Activated CD8-positive, alpha-beta T cell treated with anti-CD3 and anti-CD28 coated beads for 36 hours (primary cell): Measurements from ENCODE around the gene FGF1. TPM values are rescaled to one million over a fixed set of nuclear protein-coding genes. Genes with fewer than 3 reads are reported as not detected.

Experiments used
- ATAC-seq: fragments of 200-7000 bp; cut with Tn5 transposase; one replicate; pipeline ENCODE4 v1.10.0; 2021; ENCODE audit warnings: mild to moderate bottlenecking, moderate library complexity
- CTCF ChIA-PET: fragments of 350-600 bp; sonication (Branson Sonifier 250); formaldehyde crosslinking; loops from one replicate; lab custom pipeline; 2021; ENCODE audit warnings: antibody characterized with exemption; lab: Charles Lee
- POLR2A ChIA-PET: fragments of 350-600 bp; sonication (Branson Sonifier 250); formaldehyde crosslinking; loops from one replicate; lab custom pipeline; 2021; ENCODE audit warnings: antibody characterized with exemption; lab: Charles Lee
- DNase-seq: peaks from one replicate; pipeline ENCODE4 v3.0.0-alpha.2; 2020
- H3K27ac Mint-ChIP-seq: one replicate; pipeline ENCODE4 v1.8.0; 2021; ENCODE audit warnings: mild to moderate bottlenecking, mixed read lengths
- H3K27me3 Mint-ChIP-seq: one replicate; pipeline ENCODE4 v1.8.0; 2021; ENCODE audit warnings: mixed read lengths
- H3K36me3 Mint-ChIP-seq: one replicate; pipeline ENCODE4 v1.8.0; 2021; ENCODE audit warnings: low read depth, mixed read lengths
- H3K4me1 Mint-ChIP-seq: one replicate; pipeline ENCODE4 v1.8.0; 2021; ENCODE audit warnings: low read depth, mixed read lengths
- H3K4me3 Mint-ChIP-seq: one replicate; pipeline ENCODE4 v1.8.0; 2021; ENCODE audit warnings: mild to moderate bottlenecking, moderate library complexity, mixed read lengths
- H3K9me3 Mint-ChIP-seq: one replicate; pipeline ENCODE4 v1.8.0; 2021; ENCODE audit warnings: mixed read lengths
- intact Hi-C: fragments of 100-400 bp; cut with micrococcal nuclease; formaldehyde crosslinking; loops from one replicate; pipeline ENCODE4 v1.10.0; 2022
- total RNA-seq, 2 experiments: library from RNA; stranded (reverse); gene quantifications; one replicate each; pipeline ENCODE4 v1.2.3, GENCODE V29; 2021
- TF ChIP-seq, protein P1 (sequence below): fragments of 200-600 bp; IDR thresholded peaks from one replicate; pipeline ENCODE4 v1.8.0; 2022; ENCODE audit warnings: antibody characterized with exemption, mild to moderate bottlenecking

The FGF1 gene
- total RNA-seq, 2 experiments from 2014 or later = not detected

DNA sequence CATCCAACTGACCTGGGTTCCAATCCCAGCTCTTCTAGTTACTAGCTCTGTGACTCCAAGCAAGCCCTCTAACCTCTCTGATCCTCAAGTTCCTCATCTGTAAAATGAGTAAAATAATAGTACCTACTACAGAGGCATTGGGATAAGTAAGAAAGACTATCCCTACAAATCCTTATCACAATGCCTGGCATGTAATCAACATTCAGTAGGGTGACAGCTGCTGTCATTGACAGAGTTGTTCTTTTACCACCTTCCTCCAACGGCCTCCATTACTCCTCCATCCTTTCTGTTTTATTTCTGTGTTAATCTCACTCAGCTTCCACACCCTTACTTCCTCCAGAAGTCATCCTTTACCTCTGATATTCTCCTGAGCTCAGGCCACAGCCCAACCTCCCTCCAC is 40.4 kb downstream of the FGF1 start:
- Mint-ChIP-seq H3K4me3 (no peak overlapping the region), H3K27me3 (peaks cover 2% of the 10 kb centered on the region), H3K9me3 (no peaks in the 10 kb centered on the region), H3K36me3 (no peaks in the 10 kb centered on the region), H3K27ac (no peak overlapping the region), H3K4me1 (no peaks in the 10 kb centered on the region)
- DNase-seq (no peak), ATAC-seq (no peak)
- CTCF ChIA-PET = interaction anchor here (0.7 to 7.0 kb wide), 7 partner anchors 9 to 492 kb away, joined by 3 to 72 read pairs (median 4); no protein-coding TSS in a partner anchor
- TF ChIP-seq, protein P1, sequence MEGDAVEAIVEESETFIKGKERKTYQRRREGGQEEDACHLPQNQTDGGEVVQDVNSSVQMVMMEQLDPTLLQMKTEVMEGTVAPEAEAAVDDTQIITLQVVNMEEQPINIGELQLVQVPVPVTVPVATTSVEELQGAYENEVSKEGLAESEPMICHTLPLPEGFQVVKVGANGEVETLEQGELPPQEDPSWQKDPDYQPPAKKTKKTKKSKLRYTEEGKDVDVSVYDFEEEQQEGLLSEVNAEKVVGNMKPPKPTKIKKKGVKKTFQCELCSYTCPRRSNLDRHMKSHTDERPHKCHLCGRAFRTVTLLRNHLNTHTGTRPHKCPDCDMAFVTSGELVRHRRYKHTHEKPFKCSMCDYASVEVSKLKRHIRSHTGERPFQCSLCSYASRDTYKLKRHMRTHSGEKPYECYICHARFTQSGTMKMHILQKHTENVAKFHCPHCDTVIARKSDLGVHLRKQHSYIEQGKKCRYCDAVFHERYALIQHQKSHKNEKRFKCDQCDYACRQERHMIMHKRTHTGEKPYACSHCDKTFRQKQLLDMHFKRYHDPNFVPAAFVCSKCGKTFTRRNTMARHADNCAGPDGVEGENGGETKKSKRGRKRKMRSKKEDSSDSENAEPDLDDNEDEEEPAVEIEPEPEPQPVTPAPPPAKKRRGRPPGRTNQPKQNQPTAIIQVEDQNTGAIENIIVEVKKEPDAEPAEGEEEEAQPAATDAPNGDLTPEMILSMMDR = no peak
- intact Hi-C loops = no loop called here
- POLR2A ChIA-PET = no interaction called here

DNA sequence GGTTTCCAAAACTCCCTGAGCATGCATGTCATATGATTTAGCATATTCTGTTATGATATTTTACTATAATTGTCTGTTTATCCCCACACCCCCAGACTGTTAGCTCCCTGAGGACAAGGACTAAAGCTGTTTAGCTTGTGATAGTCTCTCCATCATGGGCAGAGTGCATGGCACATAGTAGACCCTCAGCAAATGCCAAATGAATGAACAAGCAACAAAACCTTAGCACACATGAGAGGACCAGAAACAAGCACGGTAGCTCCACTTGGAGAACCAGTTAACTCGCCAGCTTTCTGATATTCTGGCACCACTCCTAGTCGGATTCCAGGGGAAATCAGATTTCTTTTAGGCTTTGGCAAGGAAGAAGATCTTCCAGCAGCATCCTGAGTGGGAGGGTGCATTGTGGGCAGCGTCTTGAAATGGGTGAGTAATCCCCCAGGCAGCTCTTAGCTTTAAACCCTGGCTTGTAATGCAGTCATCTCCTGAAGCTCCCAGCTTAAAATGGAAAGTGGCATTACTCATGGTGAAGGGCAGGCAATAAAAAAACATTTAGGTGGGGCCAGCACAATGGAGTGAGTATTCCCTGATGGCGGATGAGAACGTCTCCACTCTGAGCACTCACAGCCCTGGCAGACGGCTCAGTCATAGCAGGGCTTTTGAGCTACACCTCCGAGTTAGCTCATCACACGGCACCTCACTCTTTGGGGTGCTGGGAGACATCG is 41.1 kb downstream of the FGF1 start:
- intact Hi-C loops = no loop called here
- ChIA-PET CTCF (interaction anchor here (0.7 to 7.0 kb wide), 11 partner anchors 10 to 491 kb away, joined by 3 to 72 read pairs (median 4); no protein-coding TSS in a partner anchor), POLR2A (no interaction called here)
- TF ChIP-seq, protein P1 = no peak
- no peak for ATAC-seq
- no peaks in the 10 kb centered on the region for H3K36me3 Mint-ChIP-seq
- H3K4me1 Mint-ChIP-seq = no peaks in the 10 kb centered on the region
- no peaks in the 10 kb centered on the region for H3K9me3 Mint-ChIP-seq
- no peak overlapping the region for H3K27ac Mint-ChIP-seq
- no peak for DNase-seq
- peaks cover 2% of the 10 kb centered on the region for H3K27me3 Mint-ChIP-seq
- no peak overlapping the region for H3K4me3 Mint-ChIP-seq

DNA sequence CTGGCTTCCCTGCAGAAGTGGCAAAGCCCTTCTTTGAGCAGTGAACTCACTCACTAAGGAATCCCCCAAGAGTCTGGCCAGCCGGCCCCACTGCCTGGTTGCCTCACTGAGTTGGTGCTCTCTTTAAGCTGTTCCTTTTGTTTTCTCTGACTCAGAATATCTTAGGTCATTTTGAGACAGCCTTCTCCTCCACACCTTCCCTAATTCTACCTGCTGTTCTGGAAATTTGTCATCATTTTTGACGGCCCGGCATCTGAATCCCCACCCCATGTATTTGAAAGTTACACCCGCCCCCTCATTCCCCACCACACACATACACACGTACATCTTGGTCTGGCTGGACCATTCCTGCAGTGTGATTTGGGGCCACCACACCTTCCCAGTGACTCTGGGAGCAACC is 41.8 kb downstream of the FGF1 start:
- Mint-ChIP-seq H3K4me3 (no peak overlapping the region), H3K4me1 (no peaks in the 10 kb centered on the region), H3K9me3 (no peaks in the 10 kb centered on the region), H3K36me3 (no peaks in the 10 kb centered on the region), H3K27ac (no peak overlapping the region), H3K27me3 (peaks cover 2% of the 10 kb centered on the region)
- ChIA-PET CTCF (interaction anchor here (1.4 to 7.0 kb wide), 5 partner anchors 10 to 74 kb away, joined by 6 to 72 read pairs (median 6); no protein-coding TSS in a partner anchor), POLR2A (no interaction called here)
- TF ChIP-seq, protein P1 = no peak
- DNase-seq = no peak
- ATAC-seq = no peak
- intact Hi-C loops = no loop called here

DNA sequence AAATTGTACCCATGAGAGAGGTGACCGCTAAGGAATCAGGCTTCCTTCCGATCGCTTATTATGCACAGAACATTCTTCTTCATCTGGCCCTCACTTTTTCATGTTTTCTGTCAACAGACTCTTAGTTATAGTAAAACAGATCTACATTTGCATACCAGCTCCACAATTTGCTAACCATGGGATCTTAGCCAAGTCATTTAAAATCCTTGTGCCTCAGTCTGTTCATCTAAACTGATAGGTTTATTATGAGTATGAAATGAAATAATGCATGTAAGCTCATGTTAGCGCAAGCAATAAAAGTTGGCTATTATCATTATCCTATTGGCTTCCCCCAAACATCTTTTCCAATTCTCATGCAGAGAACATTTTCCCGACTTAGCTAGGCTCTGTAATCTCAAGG is 42.3 kb downstream of the FGF1 start:
- intact Hi-C loops = no loop called here
- Mint-ChIP-seq H3K36me3 (no peaks in the 10 kb centered on the region), H3K27ac (no peak overlapping the region), H3K4me3 (no peak overlapping the region), H3K4me1 (no peaks in the 10 kb centered on the region), H3K9me3 (no peaks in the 10 kb centered on the region), H3K27me3 (peaks cover 4% of the 10 kb centered on the region)
- ChIA-PET CTCF (interaction anchor here (1.4 to 7.0 kb wide), 5 partner anchors 11 to 74 kb away, joined by 6 to 72 read pairs (median 6); no protein-coding TSS in a partner anchor), POLR2A (no interaction called here)
- DNase-seq = no peak
- TF ChIP-seq, protein P1 = no peak
- ATAC-seq = no peak

DNA sequence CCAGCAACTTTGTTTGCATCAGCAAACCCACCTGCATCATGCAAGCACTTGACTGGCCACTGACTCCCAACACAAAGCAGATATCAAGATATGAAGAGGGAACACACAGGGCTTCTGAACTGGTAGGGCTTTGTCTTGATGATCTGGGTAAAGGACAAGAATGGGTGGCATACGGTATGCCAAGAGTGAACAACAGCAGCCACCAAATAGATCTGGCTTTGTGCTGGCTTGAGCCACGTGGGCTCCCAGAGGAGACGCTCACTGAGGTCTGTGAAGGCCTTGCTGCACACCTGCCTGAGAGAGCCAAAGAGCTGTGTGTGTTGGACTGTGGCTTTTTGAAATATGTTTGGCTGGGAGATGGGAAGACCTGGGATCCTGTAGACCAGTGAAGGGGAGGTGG is 43.5 kb downstream of the FGF1 start:
- peaks cover 10% of the 10 kb centered on the region for H3K27me3 Mint-ChIP-seq
- TF ChIP-seq, protein P1 = no peak
- H3K4me1 Mint-ChIP-seq = no peaks in the 10 kb centered on the region
- intact Hi-C loops = no loop called here
- CTCF ChIA-PET = interaction anchor here (2.4 to 7.0 kb wide), 3 partner anchors 12 to 71 kb away, joined by 6 to 72 read pairs (median 13); no protein-coding TSS in a partner anchor
- no peak overlapping the region for H3K4me3 Mint-ChIP-seq
- no peak overlapping the region for H3K27ac Mint-ChIP-seq
- no peak for DNase-seq
- no peak for ATAC-seq
- POLR2A ChIA-PET = no interaction called here
- no peaks in the 10 kb centered on the region for H3K9me3 Mint-ChIP-seq
- no peaks in the 10 kb centered on the region for H3K36me3 Mint-ChIP-seq
